Activated CD4-positive, alpha-beta T cell treated with anti-CD3 and anti-CD28 coated beads for 48 hours (primary cell): Measurements from ENCODE around the gene KCTD7.
"Not testable (repeated sequence)": the region's sequence is repeated elsewhere in the genome, so short reads cannot be mapped to it uniquely, and the experiment has no call there.

Experiments used
- DNase-seq: peaks from one replicate; pipeline ENCODE4 v3.0.0-alpha.2; 2020

The KCTD7 gene

DNA sequence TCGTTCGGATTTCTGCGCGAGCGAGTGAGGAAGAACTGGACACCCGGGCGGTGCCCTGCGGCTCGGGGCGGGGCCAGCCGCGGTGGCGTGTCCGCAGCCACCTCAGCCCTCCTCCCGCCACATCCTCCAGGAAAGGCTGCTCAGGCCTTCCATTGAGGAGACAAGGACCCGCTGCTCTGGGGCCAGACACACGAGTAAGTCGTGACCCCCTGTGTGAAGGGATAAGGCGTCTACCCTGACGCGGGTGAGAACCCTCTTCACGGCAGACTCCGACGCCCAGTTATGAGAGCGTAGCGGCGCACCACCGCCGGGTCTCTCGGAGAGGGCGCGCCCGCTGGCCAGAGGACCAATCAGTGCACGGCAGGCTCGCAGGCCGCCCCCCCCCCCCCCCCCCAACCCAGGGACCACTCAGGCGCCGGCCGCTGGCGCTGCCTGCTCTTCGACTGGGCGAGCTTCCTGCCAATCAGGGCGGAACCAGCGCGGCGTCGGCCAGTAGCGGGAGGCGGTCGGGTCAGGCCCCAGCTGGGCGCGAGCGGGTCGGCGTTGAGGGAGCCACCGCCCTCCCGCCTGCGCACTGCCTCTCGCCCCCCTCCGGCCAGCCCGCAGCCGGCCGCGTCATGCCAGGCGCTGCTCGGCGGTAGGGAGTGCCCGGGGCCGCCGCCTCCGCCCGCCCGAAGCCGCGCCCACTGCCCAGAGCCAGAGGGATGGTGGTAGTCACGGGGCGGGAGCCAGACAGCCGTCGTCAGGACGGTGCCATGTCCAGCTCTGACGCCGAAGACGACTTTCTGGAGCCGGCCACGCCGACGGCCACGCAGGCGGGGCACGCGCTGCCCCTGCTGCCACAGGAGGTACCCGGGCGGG lies at the start of gene KCTD7:
Gene KCTD7 (plus strand): TSS at position 521 of the 861 bp plus-strand sequence. CDS start 184 bp downstream, at position 705.
- peak; percentile 96 for DNase-seq

DNA sequence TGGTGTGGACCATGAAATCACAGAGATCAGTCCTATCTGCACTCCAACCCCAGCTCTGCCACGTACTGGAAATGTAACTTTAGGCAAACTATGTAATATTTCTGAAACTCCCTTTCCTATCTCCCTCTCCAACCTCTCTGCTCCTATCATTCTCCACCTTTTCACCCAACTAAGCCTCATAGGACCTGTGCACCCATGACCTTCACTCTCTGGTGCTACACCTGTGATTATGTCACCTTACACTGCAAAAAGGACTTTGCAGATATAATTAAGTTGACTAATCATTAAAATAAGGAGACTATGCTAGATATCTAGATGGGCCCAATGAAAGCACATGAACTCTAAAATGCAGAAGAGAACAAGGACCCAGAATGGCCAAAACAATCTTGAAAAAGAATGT lies 48.3 kb upstream of the KCTD7 start:
- not testable (repeated sequence) for DNase-seq

- DNase-seq: not testable (repeated sequence)
These were observed 45.7 kb upstream of the KCTD7 start for GRCh38 chr7:66582816-66583489.

DNA sequence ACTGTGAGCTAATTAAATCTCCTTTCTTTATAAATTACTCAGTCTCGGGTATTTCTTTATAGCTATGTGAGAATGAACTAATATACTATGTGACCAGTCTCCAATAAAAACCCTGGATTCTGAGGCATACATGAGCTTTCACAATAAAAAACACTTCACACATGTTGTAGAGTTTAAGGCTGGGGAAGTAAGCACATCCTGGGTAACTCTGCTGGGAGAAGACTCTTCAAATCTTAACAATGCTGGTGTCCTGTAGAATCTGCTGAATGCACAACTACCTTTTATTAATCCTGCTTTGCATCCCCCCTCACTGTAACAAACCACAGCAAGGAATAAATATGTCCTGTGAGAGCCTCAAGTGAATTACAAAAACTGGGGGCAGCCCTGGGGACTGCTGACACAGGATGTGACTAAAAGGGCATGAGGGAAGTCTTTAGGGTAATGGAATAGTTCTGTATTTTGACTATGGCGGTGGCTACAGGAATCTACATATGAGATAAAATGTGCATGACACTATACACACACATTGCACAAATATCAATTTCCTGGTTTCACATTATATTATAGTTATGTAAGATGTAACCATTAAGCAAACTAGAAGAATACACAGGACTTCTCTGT lies 45.1 kb upstream of the KCTD7 start:
- no peak for DNase-seq

GRCh38 chr7:66586181-66586580 lies 42.5 kb upstream of the KCTD7 start:
- no peak for DNase-seq

DNA sequence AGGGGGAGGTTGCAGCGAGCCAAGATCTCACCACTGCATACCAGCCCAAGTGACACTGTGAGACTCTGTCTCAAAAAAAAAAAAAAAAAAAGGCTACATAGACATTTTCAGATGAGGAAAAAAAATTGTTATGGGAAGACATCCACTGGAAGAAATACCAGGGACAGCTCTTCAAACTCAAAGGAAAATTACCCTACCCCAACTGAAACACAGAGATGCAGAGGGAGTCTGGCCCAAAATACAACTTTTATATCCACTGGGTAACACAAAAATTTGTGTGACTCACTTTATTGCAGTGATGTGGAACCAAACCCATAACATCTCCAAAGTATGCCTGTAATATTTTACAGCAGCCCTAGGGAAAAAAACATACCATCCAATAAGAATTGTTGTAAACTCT lies 40.5 kb upstream of the KCTD7 start:
- DNase-seq: not testable (repeated sequence)

GRCh38 chr7:66588856-66589570 lies 39.7 kb upstream of the KCTD7 start:
- not testable (repeated sequence) for DNase-seq

DNA sequence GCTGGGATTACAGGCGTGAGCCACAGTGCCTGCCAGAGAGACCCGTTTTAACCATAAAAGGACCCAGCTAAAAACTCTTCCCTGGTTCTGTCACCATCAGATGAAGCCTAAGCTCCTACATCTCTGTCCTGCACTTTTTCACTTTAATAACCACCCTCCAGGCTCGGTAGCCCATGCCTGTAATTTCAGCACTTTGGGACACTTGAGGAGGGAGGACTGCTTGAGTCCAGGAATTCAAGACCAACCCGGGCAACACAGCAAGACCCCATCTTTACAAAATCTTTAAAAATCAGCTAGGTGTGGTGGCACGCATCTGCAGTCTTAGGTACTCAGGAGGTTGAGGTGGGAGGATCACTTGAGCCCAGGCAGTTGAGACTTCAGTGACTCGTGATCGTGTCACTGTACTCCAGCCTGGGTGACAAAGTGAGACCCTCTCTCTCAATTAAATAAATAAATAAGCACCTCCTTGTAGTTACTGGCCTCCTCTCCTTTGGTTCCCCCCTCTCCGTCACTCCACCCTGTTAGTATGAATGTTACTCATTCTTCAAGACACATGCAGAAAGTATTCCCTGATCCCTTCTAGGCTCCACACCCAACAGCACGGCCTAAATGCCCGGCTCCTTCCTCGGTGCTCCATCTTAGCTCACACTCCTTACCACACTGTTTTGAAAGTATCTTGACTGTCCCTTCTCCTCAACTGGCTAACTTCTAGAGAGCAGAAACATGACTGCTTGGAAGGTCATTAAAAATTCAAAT lies 38.2 kb upstream of the KCTD7 start:
- not testable (repeated sequence) for DNase-seq

DNA sequence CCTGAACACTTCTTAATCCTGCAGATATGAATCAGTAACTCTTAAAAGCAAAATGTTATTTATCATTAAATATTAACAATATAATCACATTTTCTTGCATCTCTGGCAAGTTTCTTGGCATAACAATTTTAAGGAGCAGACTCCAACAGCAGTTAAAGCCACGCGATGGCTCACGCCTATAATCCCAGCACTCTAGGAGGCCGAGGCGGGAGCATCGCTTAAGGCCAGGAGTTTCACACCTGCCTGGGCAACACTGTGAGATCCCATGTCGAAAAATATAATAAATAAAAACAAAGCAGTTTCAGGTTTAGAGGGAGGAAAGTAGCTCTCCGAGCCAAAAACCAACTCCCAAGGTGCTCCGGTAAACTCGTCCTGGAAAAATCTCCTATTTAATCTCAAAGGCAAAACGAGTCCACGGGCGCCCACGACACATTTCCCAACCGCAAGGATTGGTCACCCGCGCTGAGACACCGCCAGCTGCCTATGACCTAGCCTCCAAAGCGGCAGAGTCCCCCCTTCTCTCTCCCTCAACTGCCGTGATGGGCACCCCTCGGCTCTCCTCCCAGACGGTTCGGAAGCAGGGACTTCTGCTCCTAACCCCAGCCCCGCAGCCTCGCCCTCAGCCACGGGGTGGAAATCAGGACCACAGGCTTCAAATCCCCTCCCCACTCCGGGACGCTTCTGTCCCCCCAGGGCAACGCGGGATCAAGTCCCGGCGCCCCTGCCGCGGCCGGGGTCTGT lies 37.5 kb upstream of the KCTD7 start:
- DNase-seq: peak; percentile 31

- peak; percentile 95 for DNase-seq
These were observed 36.7 kb upstream of the KCTD7 start for GRCh38 chr7:66591799-66592596.

- DNase-seq: not testable (repeated sequence)
These were observed 36.0 kb upstream of the KCTD7 start for GRCh38 chr7:66592597-66593146.

GRCh38 chr7:66594082-66594481 lies 34.6 kb upstream of the KCTD7 start:
- not testable (repeated sequence) for DNase-seq

DNA sequence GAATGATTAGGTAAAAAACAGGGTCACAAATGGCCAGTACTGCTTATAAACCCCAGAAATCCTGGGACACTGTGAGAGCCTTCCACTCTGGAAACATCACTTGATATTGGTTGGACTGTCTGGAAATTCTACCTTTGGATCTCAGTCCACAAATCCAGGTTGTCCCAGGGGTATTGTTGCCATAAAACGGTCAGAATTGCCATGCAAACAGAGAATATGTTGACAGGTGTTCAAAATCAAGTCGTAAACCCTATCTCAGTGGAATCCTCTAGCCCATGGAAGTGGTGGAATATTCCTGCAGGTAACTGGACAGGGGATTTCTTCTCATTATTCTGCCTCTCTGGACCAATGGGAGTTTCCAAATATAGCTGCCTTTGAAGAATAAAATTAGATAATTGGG lies 31.2 kb upstream of the KCTD7 start:
- DNase-seq: no peak

DNA sequence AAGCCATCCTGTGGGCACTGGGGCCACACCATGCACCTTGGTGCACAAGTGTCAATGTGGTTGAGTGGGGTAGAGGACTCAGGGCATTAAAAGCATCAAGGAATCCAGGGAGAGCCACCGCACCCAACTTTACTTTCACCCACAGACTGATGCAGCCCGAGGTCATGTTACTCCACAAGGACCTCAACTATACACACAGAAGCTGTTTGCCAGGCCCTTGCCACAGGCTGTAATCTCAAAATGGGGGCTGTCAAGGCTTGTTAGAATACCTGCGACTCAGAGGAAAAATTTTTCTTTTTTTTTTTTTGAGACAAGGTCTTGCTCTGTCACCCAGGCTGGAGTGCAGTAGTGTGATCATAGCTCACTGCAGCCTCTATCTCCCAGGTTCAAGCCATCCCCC lies 26.5 kb upstream of the KCTD7 start:
- no peak for DNase-seq

DNA sequence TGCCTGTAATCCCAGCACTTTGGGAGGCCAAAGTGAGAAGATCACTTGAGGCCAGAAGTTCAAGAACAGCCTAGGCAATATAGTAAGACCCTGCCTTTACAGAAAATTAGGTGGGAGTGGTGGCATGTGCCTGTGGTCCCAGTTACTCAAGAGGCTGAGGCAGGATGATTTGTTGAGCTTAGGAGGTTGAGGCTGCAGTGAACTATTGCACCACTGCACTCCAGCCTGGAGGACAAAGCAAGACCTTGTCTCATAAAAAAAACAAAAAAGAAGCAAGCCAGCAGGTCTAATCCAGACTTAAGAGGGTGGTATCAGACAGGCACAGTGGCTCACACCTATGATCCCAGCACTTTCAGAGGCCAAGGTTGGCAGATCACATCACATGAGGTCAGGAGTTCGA lies 24.5 kb upstream of the KCTD7 start:
- no peak for DNase-seq

DNA sequence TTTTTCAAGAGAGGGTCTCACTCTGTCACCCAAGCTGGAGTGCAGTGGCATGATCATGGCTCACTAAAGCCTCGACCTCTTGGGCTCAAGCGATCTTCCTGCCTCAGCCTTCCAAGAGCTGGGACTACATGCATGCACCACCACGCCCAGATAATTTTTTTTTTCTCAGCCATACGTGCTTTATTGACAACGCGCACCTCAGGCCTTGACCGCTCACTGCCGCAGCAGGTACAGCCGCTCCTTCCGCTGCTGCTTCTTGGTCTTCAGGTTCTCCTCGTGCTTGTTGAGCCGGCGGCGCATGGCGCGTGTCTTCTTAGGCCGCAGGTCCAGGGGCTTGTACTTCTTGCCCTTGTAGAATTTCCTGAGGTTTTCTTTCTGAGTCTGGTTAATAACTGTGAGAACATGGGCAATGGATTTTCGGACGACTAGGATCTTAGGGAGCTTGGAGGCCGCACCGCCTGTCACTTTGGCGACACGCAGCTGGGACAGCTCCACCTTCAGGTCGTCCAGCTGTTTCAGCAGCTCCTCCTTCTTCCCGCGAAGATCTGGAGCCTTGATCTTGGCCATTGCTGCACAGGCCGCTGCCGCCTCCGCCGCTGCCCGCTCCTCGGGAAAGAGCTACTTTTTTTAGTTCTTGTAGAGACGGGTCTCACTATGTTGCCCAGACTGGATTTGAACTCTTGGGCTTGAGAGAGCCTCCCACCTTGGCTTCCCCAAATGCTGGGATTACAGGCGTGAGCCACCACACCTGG lies 22.0 kb upstream of the KCTD7 start:
- DNase-seq: not testable (repeated sequence)

GRCh38 chr7:66609176-66609575 lies 19.5 kb upstream of the KCTD7 start:
- DNase-seq: no peak

GRCh38 chr7:66614596-66614995 lies 14.1 kb upstream of the KCTD7 start:
- not testable (repeated sequence) for DNase-seq

GRCh38 chr7:66615699-66616098 lies 13.0 kb upstream of the KCTD7 start:
- no peak for DNase-seq

GRCh38 chr7:66617295-66617694 lies 11.4 kb upstream of the KCTD7 start:
- DNase-seq: no peak
